ENCODE data around the gene LRRC74B. TPM values are rescaled to one million over a fixed set of nuclear protein-coding genes. Genes with fewer than 3 reads are reported as not detected.

Gene LRRC74B
- total and polyA plus RNA-seq, 2 experiments from 2014 or later: not detected

DNA sequence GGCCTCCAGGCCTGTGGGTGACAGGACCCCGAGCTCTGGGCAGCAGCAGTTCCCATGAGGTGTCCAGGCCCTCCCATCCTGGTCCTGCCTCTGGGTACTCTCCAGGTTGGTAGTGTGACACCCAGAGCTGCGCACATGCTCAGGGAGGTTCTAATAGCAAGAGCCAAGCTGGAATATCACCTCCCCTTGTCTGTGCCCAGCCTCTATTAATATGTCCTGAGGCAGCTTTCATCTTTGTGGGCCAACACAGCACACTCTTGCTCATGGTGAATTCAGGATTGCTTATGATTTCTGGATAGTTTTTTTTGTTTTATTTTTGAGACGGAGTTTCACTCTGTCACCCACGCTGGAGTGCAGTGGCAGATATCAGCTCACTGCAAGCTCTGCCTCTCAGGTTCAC is 27.4 kb upstream of the LRRC74B start:
- no peaks in the 10 kb centered on the region for H3K27me3 ChIP-seq (ENCODE audit: insufficient read depth)
- no peaks in the 10 kb centered on the region for H4K20me1 ChIP-seq (replicated peaks; ENCODE audit: insufficient read depth)
- Mint-ChIP-seq H3K9me3 (peaks cover 2% of the 10 kb centered on the region; the same call in 2 of the 3 replicates), H3K27ac (no peak overlapping the region), H3K4me3 (no peak overlapping the region), H3K27me3 (ENCODE audit: insufficient read depth, low read depth, poor library complexity) (peaks cover 23% of the 10 kb centered on the region), H3K36me3 (ENCODE audit: low read depth) (no peaks in the 10 kb centered on the region), H3K4me1 (peaks cover 16% of the 10 kb centered on the region; the same call in 2 of the 3 replicates)
- no peak overlapping the region for H3K4me3 ChIP-seq
- H3K4me1 ChIP-seq (ENCODE audit: insufficient read depth): peaks cover 10% of the 10 kb centered on the region
- H3K4me2 ChIP-seq: no peak overlapping the region
- no peaks in the 10 kb centered on the region for H3K79me2 ChIP-seq (replicated peaks; ENCODE audit: insufficient read depth)
- TF ChIP-seq NANOG (IDR thresholded peaks at IDR 0.05; ENCODE audit: borderline replicate concordance) (no peak), ZNF331 (CRISPR knock-in tag; IDR thresholded peaks at IDR 0.05; ENCODE audit: low read depth) (no peak), CREB1 (CRISPR knock-in tag; IDR thresholded peaks at IDR 0.05; ENCODE audit: low read depth) (no peak), POLR2AphosphoS5 (IDR thresholded peaks at IDR 0.05; ENCODE audit: low read depth) (no peak), EZH2phosphoT487 (IDR thresholded peaks at IDR 0.05; ENCODE audit: unreplicated experiment) (no peak), STAT1 (IDR thresholded peaks at IDR 0.05; ENCODE audit: unreplicated experiment) (no peak), JUNB (IDR thresholded peaks at IDR 0.05; ENCODE audit: unreplicated experiment) (no peak), EZH2 (IDR thresholded peaks at IDR 0.05; ENCODE audit: low read depth, unreplicated experiment) (no peak), ZNF114 (CRISPR knock-in tag; IDR thresholded peaks at IDR 0.05) (no peak)
- TF ChIP-seq, protein P1, sequence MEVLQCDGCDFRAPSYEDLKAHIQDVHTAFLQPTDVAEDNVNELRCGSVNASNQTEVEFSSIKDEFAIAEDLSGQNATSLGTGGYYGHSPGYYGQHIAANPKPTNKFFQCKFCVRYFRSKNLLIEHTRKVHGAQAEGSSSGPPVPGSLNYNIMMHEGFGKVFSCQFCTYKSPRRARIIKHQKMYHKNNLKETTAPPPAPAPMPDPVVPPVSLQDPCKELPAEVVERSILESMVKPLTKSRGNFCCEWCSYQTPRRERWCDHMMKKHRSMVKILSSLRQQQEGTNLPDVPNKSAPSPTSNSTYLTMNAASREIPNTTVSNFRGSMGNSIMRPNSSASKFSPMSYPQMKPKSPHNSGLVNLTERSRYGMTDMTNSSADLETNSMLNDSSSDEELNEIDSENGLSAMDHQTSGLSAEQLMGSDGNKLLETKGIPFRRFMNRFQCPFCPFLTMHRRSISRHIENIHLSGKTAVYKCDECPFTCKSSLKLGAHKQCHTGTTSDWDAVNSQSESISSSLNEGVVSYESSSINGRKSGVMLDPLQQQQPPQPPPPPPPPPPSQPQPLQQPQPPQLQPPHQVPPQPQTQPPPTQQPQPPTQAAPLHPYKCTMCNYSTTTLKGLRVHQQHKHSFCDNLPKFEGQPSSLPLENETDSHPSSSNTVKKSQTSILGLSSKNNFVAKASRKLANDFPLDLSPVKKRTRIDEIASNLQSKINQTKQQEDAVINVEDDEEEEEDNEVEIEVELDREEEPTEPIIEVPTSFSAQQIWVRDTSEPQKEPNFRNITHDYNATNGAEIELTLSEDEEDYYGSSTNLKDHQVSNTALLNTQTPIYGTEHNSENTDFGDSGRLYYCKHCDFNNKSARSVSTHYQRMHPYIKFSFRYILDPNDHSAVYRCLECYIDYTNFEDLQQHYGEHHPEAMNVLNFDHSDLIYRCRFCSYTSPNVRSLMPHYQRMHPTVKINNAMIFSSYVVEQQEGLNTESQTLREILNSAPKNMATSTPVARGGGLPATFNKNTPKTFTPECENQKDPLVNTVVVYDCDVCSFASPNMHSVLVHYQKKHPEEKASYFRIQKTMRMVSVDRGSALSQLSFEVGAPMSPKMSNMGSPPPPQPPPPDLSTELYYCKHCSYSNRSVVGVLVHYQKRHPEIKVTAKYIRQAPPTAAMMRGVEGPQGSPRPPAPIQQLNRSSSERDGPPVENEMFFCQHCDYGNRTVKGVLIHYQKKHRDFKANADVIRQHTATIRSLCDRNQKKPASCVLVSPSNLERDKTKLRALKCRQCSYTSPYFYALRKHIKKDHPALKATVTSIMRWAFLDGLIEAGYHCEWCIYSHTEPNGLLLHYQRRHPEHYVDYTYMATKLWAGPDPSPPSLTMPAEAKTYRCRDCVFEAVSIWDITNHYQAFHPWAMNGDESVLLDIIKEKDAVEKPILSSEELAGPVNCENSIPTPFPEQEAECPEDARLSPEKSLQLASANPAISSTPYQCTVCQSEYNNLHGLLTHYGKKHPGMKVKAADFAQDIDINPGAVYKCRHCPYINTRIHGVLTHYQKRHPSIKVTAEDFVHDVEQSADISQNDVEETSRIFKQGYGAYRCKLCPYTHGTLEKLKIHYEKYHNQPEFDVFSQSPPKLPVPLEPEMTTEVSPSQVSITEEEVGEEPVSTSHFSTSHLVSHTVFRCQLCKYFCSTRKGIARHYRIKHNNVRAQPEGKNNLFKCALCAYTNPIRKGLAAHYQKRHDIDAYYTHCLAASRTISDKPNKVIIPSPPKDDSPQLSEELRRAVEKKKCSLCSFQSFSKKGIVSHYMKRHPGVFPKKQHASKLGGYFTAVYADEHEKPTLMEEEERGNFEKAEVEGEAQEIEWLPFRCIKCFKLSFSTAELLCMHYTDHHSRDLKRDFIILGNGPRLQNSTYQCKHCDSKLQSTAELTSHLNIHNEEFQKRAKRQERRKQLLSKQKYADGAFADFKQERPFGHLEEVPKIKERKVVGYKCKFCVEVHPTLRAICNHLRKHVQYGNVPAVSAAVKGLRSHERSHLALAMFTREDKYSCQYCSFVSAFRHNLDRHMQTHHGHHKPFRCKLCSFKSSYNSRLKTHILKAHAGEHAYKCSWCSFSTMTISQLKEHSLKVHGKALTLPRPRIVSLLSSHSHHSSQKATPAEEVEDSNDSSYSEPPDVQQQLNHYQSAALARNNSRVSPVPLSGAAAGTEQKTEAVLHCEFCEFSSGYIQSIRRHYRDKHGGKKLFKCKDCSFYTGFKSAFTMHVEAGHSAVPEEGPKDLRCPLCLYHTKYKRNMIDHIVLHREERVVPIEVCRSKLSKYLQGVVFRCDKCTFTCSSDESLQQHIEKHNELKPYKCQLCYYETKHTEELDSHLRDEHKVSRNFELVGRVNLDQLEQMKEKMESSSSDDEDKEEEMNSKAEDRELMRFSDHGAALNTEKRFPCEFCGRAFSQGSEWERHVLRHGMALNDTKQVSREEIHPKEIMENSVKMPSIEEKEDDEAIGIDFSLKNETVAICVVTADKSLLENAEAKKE (CRISPR knock-in tag; IDR thresholded peaks at IDR 0.05): no peak
- TF ChIP-seq, protein P2, sequence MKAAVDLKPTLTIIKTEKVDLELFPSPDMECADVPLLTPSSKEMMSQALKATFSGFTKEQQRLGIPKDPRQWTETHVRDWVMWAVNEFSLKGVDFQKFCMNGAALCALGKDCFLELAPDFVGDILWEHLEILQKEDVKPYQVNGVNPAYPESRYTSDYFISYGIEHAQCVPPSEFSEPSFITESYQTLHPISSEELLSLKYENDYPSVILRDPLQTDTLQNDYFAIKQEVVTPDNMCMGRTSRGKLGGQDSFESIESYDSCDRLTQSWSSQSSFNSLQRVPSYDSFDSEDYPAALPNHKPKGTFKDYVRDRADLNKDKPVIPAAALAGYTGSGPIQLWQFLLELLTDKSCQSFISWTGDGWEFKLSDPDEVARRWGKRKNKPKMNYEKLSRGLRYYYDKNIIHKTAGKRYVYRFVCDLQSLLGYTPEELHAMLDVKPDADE (IDR thresholded peaks at IDR 0.05): no peak
- TF ChIP-seq, protein P3, sequence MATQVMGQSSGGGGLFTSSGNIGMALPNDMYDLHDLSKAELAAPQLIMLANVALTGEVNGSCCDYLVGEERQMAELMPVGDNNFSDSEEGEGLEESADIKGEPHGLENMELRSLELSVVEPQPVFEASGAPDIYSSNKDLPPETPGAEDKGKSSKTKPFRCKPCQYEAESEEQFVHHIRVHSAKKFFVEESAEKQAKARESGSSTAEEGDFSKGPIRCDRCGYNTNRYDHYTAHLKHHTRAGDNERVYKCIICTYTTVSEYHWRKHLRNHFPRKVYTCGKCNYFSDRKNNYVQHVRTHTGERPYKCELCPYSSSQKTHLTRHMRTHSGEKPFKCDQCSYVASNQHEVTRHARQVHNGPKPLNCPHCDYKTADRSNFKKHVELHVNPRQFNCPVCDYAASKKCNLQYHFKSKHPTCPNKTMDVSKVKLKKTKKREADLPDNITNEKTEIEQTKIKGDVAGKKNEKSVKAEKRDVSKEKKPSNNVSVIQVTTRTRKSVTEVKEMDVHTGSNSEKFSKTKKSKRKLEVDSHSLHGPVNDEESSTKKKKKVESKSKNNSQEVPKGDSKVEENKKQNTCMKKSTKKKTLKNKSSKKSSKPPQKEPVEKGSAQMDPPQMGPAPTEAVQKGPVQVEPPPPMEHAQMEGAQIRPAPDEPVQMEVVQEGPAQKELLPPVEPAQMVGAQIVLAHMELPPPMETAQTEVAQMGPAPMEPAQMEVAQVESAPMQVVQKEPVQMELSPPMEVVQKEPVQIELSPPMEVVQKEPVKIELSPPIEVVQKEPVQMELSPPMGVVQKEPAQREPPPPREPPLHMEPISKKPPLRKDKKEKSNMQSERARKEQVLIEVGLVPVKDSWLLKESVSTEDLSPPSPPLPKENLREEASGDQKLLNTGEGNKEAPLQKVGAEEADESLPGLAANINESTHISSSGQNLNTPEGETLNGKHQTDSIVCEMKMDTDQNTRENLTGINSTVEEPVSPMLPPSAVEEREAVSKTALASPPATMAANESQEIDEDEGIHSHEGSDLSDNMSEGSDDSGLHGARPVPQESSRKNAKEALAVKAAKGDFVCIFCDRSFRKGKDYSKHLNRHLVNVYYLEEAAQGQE (IDR thresholded peaks at IDR 0.05; ENCODE audit: unreplicated experiment): no peak
- TF ChIP-seq, protein P4, sequence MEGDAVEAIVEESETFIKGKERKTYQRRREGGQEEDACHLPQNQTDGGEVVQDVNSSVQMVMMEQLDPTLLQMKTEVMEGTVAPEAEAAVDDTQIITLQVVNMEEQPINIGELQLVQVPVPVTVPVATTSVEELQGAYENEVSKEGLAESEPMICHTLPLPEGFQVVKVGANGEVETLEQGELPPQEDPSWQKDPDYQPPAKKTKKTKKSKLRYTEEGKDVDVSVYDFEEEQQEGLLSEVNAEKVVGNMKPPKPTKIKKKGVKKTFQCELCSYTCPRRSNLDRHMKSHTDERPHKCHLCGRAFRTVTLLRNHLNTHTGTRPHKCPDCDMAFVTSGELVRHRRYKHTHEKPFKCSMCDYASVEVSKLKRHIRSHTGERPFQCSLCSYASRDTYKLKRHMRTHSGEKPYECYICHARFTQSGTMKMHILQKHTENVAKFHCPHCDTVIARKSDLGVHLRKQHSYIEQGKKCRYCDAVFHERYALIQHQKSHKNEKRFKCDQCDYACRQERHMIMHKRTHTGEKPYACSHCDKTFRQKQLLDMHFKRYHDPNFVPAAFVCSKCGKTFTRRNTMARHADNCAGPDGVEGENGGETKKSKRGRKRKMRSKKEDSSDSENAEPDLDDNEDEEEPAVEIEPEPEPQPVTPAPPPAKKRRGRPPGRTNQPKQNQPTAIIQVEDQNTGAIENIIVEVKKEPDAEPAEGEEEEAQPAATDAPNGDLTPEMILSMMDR (conservative IDR thresholded peaks at IDR 0.05; ENCODE audit: low read depth in 2 of 2): no peak
- ATAC-seq (no peak), DNase-seq (ENCODE audit: low spot score) (no peak)
- H2AFZ ChIP-seq: no peak overlapping the region
- no peaks in the 10 kb centered on the region for H3F3A ChIP-seq (replicated peaks; ENCODE audit: low read depth)
- H3K9me2 ChIP-seq (ENCODE audit: insufficient read depth): no peaks in the 10 kb centered on the region
- no peaks in the 10 kb centered on the region for H3K36me3 ChIP-seq (ENCODE audit: insufficient read depth)
- no peak overlapping the region for H3K27ac ChIP-seq (ENCODE audit: low read depth)
